HCT116 (cell line): ENCODE results near the gene RHBDD1. TPM values are rescaled to one million over a fixed set of nuclear protein-coding genes. Genes with fewer than 3 reads are reported as not detected.

ENCODE experiments used
- ATAC-seq: fragments of 200-7000 bp; cut with Tn5 transposase; 2 replicates; pipeline ENCODE4 v1.9.1; 2020; ENCODE audit warnings: mild to moderate bottlenecking, moderate library complexity
- BruUV-seq: library from RNA; stranded (reverse); fragments of 400-500 nt; replicated peaks from 2 replicates; lab custom pipeline; 2021; lab: Mats Ljungman, UMichigan
- CTCF ChIA-PET: fragments of 300-600 bp; sonication (Branson Sonifier 250); formaldehyde crosslinking; loops from one replicate; lab custom pipeline; 2021; ENCODE audit warnings: antibody characterized with exemption; lab: Charles Lee
- POLR2A ChIA-PET: fragments of 300-600, 350-600 bp; sonication (Branson Sonifier 250); formaldehyde crosslinking; loops from one replicate; lab custom pipeline; 2021; ENCODE audit warnings: antibody characterized with exemption; lab: Charles Lee
- RAD21 ChIA-PET, 2 experiments: fragments of 300-600 bp; sonication (Branson Sonifier 250); formaldehyde crosslinking; loops; one replicate each; lab custom pipeline; 2023; ENCODE audit warnings: low total read pairs in 2 of 2; ENCODE audit not compliant: uncharacterized antibody in 2 of 2, unreplicated experiment in 2 of 2, low non-redundant PET in 1 of 2; lab: Charles Lee
- DNase-seq: peaks from one replicate; pipeline ENCODE4 v3.0.0-alpha.2; 2010; ENCODE audit warnings: low read depth, low spot score
- H2AFZ ChIP-seq: fragments of 200-600 bp; shearing (Covaris generic), sonication (generic); 2 replicates; pipeline ENCODE4 v1.6.1; 2017; ENCODE audit warnings: low read depth, mixed run types, mixed read lengths, antibody characterized with exemption, low read length; ENCODE audit not compliant: poor library complexity, severe bottlenecking
- H3K27ac ChIP-seq: 2 replicates; pipeline ENCODE4 v1.5.1; 2012; ENCODE audit warnings: low read depth, low read length
- H3K27me3 ChIP-seq: fragments of 200-600 bp; sonication (generic); 2 replicates; pipeline ENCODE4 v1.6.1; 2016; ENCODE audit warnings: mixed run types, low read length, mixed read lengths; ENCODE audit not compliant: insufficient read depth
- H3K36me3 ChIP-seq, 2 experiments: fragments of 200-500 bp in 1 of 2; fragments of 200-600 bp in 1 of 2; sonication (Bioruptor generic) in 1 of 2; sonication (generic) in 1 of 2; 2 replicates each; pipeline versions ENCODE4 v1.5.1 to v1.6.1; 2014 to 2016; ENCODE audit warnings: low read length in 2 of 2, inconsistent platforms in 1 of 2, mixed read lengths in 1 of 2, mixed run types in 1 of 2; ENCODE audit not compliant: insufficient read depth in 2 of 2, control insufficient read depth in 1 of 2
- H3K4me1 ChIP-seq, 2 experiments: fragments of 200-600 bp in 1 of 2; sonication (generic) in 1 of 2; 2 replicates each; pipeline versions ENCODE4 v1.5.1 to v1.6.1; 2012 to 2017; ENCODE audit warnings: low read length in 2 of 2, inconsistent platforms in 1 of 2, mild to moderate bottlenecking in 1 of 2, mixed read lengths in 1 of 2, mixed run types in 1 of 2, moderate library complexity in 1 of 2; ENCODE audit not compliant: insufficient read depth in 2 of 2, control insufficient read depth in 1 of 2
- H3K4me2 ChIP-seq: fragments of 200-600 bp; sonication (generic); 2 replicates; pipeline ENCODE4 v1.6.1; 2017; ENCODE audit warnings: mixed run types, low read length, mixed read lengths
- H3K4me3 ChIP-seq, 2 experiments: fragments of 200-600 bp in 1 of 2; sonication (generic) in 1 of 2; replicated peaks in 1 of 2; 2 replicates each; pipeline ENCODE4 v1.5.1; 2011 to 2016; ENCODE audit warnings: low read length in 2 of 2, control low read depth in 1 of 2, low read depth in 1 of 2, mild to moderate bottlenecking in 1 of 2, mixed read lengths in 1 of 2, mixed run types in 1 of 2
- H3K79me2 ChIP-seq: fragments of 200-600 bp; sonication (generic); 2 replicates; pipeline ENCODE4 v1.6.1; 2017; ENCODE audit warnings: mild to moderate bottlenecking, mixed run types, low read length, moderate library complexity, mixed read lengths; ENCODE audit not compliant: insufficient read depth
- H3K9ac ChIP-seq: fragments of 200-600 bp; sonication (generic); 2 replicates; pipeline ENCODE4 v1.6.1; 2016; ENCODE audit warnings: low read length, mixed read lengths
- H3K9me2 ChIP-seq: fragments of 200-600 bp; sonication (generic), shearing (Covaris generic); 2 replicates; pipeline ENCODE4 v1.6.1; 2017; ENCODE audit warnings: mixed run types, mild to moderate bottlenecking, moderate library complexity; ENCODE audit not compliant: insufficient read depth
- H3K9me3 ChIP-seq, 2 experiments: fragments of 200-500 bp in 1 of 2; fragments of 200-600 bp in 1 of 2; sonication (Bioruptor generic) in 1 of 2; sonication (generic) in 1 of 2; 2 replicates each; pipeline ENCODE4 v1.6.1; 2014 to 2017; ENCODE audit warnings: low read length in 2 of 2, mixed read lengths in 2 of 2, inconsistent platforms in 1 of 2, low read depth in 1 of 2, mild to moderate bottlenecking in 1 of 2, mixed run types in 1 of 2, moderate library complexity in 1 of 2; ENCODE audit not compliant: control insufficient read depth in 1 of 2, insufficient read depth in 1 of 2
- H4K20me1 ChIP-seq: fragments of 200-600 bp; sonication (generic), shearing (Covaris generic); 2 replicates; pipeline ENCODE4 v1.6.1; 2017; ENCODE audit warnings: mixed run types, mild to moderate bottlenecking, moderate library complexity; ENCODE audit not compliant: insufficient read depth
- ATF3 ChIP-seq: IDR thresholded peaks from 2 replicates; pipeline ENCODE4 v1.6.1; 2012
- CBX3 ChIP-seq: IDR thresholded peaks from 2 replicates; pipeline ENCODE4 v1.6.1; 2012; ENCODE audit warnings: low read depth
- CTCF ChIP-seq, 3 experiments: fragments of 200-600 bp in 1 of 3; sonication (generic) in 1 of 3; IDR thresholded peaks in 2 of 3; conservative IDR thresholded peaks in 1 of 3; 2 replicates each; pipeline ENCODE4 v1.5.1; 2012 to 2017; ENCODE audit warnings: low read depth in 2 of 3, low read length in 2 of 3, antibody characterized with exemption in 1 of 3, borderline replicate concordance in 1 of 3, control low read depth in 1 of 3, mild to moderate bottlenecking in 1 of 3, mixed read lengths in 1 of 3, mixed run types in 1 of 3, moderate library complexity in 1 of 3; ENCODE audit not compliant: insufficient read depth in 1 of 3
- EGR1 ChIP-seq: IDR thresholded peaks from 2 replicates; pipeline ENCODE4 v1.6.1; 2012; ENCODE audit warnings: low read depth
- ELF1 ChIP-seq: IDR thresholded peaks from 2 replicates; pipeline ENCODE4 v1.6.1; 2012; ENCODE audit warnings: low read depth, borderline replicate concordance
- MAX ChIP-seq: IDR thresholded peaks from 2 replicates; pipeline ENCODE4 v1.6.1; 2012
- POLR2A ChIP-seq: IDR thresholded peaks from 2 replicates; pipeline ENCODE4 v1.7.0; 2011; ENCODE audit warnings: borderline replicate concordance; ENCODE audit not compliant: insufficient read depth, insufficient read length; ENCODE audit errors: extremely low read depth
- POLR2AphosphoS5 ChIP-seq: IDR thresholded peaks from 2 replicates; pipeline ENCODE4 v1.6.1; 2011; ENCODE audit warnings: mild to moderate bottlenecking, low read depth, low read length, moderate library complexity
- SIN3A ChIP-seq: IDR thresholded peaks from 2 replicates; pipeline ENCODE4 v1.6.1; 2012; ENCODE audit warnings: low read depth
- TCF7L2 ChIP-seq: IDR thresholded peaks from 2 replicates; pipeline ENCODE4 v1.7.0; 2011; ENCODE audit warnings: borderline replicate concordance, inconsistent platforms; ENCODE audit not compliant: insufficient read depth, insufficient read length; ENCODE audit errors: extremely low read depth
- YY1 ChIP-seq: IDR thresholded peaks from 2 replicates; pipeline ENCODE4 v1.6.1; 2011; ENCODE audit warnings: low read length, low read depth, moderate library complexity, mild to moderate bottlenecking; ENCODE audit not compliant: insufficient replicate concordance; ENCODE audit errors: extremely low read depth
- ZBTB33 ChIP-seq: IDR thresholded peaks from 2 replicates; pipeline ENCODE4 v1.6.1; 2011; ENCODE audit warnings: mild to moderate bottlenecking, low read length, moderate library complexity; ENCODE audit not compliant: insufficient replicate concordance; ENCODE audit errors: extremely low read depth
- ZNF274 ChIP-seq: fragments of 200-500 bp; sonication (Bioruptor generic); IDR thresholded peaks from 2 replicates; pipeline ENCODE4 v1.6.1; 2014; ENCODE audit warnings: mild to moderate bottlenecking, low read depth, low read length, inconsistent platforms
- intact Hi-C: fragments of 100-400 bp; cut with micrococcal nuclease; formaldehyde crosslinking; loops from 2 replicates; pipeline ENCODE4 v1.10.0; 2022
- total RNA-seq: library from RNA; stranded (reverse); gene quantifications from one replicate; pipeline ENCODE4 v1.2.1, GENCODE V29; 2021; ENCODE audit not compliant: unreplicated experiment

Gene RHBDD1
- total RNA-seq, 1 experiment from 2014 or later: 73.8 TPM

GRCh38 chr2:226788064-226788463, 47.8 kb upstream of the RHBDD1 start:
- no peak overlapping the region for H3K4me3 ChIP-seq
- intact Hi-C loops: no loop called here
- H3K36me3 ChIP-seq: peaks cover 16 to 46% of the 10 kb centered on the region in 2 experiments
- DNase-seq (no peak), ATAC-seq (no peak)
- ChIA-PET RAD21 (no interaction called here), POLR2A (interaction anchor here (1.2 kb wide), 1 partner anchor 27 kb away, joined by 3 read pairs; no protein-coding TSS in a partner anchor), CTCF (interaction anchor here (1.6 kb wide), 1 partner anchor 14 kb away, joined by 4 read pairs; no protein-coding TSS in a partner anchor)
- TF ChIP-seq TCF7L2 (no peak), ATF3 (no peak)
- no peak overlapping the region for H3K4me2 ChIP-seq
- peaks cover 12 to 13% of the 10 kb centered on the region in 2 experiments; a peak in 2 of 4 replicates for H3K4me1 ChIP-seq
- peaks cover 92% of the 10 kb centered on the region for H3K79me2 ChIP-seq
- no TSS peak for BruUV-seq
- no peak overlapping the region for H2AFZ ChIP-seq
- H3K9ac ChIP-seq: no peak overlapping the region
- H3K27me3 ChIP-seq: no peaks in the 10 kb centered on the region
- H4K20me1 ChIP-seq: no peaks in the 10 kb centered on the region
- no peaks in the 10 kb centered on the region for H3K9me2 ChIP-seq
- no peak overlapping the region; the same call in 1 of the 2 replicates for H3K27ac ChIP-seq
- no peaks in the 10 kb centered on the region for H3K9me3 ChIP-seq

- no TSS peak for BruUV-seq
- H3K4me3 ChIP-seq: no peak overlapping the region
- TF ChIP-seq ELF1 (no peak), ZNF274 (no peak), YY1 (no peak), CBX3 (no peak), ZBTB33 (no peak), CTCF (IDR thresholded peaks at IDR 0.05 in 2 of 3, conservative IDR thresholded peaks at IDR 0.05 in 1 of 3; ENCODE audit: borderline replicate concordance in 1 of 3, insufficient read depth in 1 of 3, low read depth in 2 of 3, low read length in 2 of 3) (no peak), EGR1 (no peak), POLR2A (no peak), POLR2AphosphoS5 (no peak), MAX (no peak), SIN3A (no peak)
Measured at GRCh38 chr2:226788881-226789490, 46.9 kb upstream of the RHBDD1 start.

More at GRCh38 chr2:226788881-226789490, 46.9 kb upstream of the RHBDD1 start:
- RAD21 ChIA-PET: no interaction called here
- H3K79me2 ChIP-seq: peaks cover 92% of the 10 kb centered on the region
- H3K27ac ChIP-seq: no peak overlapping the region; the same call in 1 of the 2 replicates
- H4K20me1 ChIP-seq: no peaks in the 10 kb centered on the region
- intact Hi-C loops: no loop called here
- H3K4me1 ChIP-seq: peaks cover 7 to 9% of the 10 kb centered on the region in 2 experiments; a peak in 3 of 4 replicates
- H3K9me2 ChIP-seq: no peaks in the 10 kb centered on the region
- POLR2A ChIA-PET: interaction anchor here (1.2 kb wide), 1 partner anchor 28 kb away, joined by 3 read pairs; no protein-coding TSS in a partner anchor
- DNase-seq (no peak), ATAC-seq (no peak)
- CTCF ChIA-PET: interaction anchor here (1.2 to 1.3 kb wide), 2 partner anchors 19 to 27 kb away, joined by 3 to 5 read pairs; no protein-coding TSS in a partner anchor
- peaks cover 16 to 52% of the 10 kb centered on the region in 2 experiments for H3K36me3 ChIP-seq
- H2AFZ ChIP-seq: no peak overlapping the region
- H3K27me3 ChIP-seq: no peaks in the 10 kb centered on the region
- no peaks in the 10 kb centered on the region for H3K9me3 ChIP-seq
- H3K4me2 ChIP-seq: no peak overlapping the region
- no peak overlapping the region for H3K9ac ChIP-seq
